ENCODE data around the gene RBM5.

GRCh38 chr3:50164984-50165909 is 76.5 kb downstream of the RBM5 start:
- TF ChIP-seq, protein P1, sequence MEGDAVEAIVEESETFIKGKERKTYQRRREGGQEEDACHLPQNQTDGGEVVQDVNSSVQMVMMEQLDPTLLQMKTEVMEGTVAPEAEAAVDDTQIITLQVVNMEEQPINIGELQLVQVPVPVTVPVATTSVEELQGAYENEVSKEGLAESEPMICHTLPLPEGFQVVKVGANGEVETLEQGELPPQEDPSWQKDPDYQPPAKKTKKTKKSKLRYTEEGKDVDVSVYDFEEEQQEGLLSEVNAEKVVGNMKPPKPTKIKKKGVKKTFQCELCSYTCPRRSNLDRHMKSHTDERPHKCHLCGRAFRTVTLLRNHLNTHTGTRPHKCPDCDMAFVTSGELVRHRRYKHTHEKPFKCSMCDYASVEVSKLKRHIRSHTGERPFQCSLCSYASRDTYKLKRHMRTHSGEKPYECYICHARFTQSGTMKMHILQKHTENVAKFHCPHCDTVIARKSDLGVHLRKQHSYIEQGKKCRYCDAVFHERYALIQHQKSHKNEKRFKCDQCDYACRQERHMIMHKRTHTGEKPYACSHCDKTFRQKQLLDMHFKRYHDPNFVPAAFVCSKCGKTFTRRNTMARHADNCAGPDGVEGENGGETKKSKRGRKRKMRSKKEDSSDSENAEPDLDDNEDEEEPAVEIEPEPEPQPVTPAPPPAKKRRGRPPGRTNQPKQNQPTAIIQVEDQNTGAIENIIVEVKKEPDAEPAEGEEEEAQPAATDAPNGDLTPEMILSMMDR (IDR thresholded peaks at IDR 0.05) = no peak
- TF ChIP-seq POLR2A (IDR thresholded peaks at IDR 0.05) = no peak
